K562 (cell line): ENCODE results near the gene MIB2. TPM values are rescaled to one million over a fixed set of nuclear protein-coding genes. Genes with fewer than 3 reads are reported as not detected.

Source experiments
- ATF3 ChIP-seq, 2 experiments: fragments of 450-650 bp in 1 of 2; sonication (generic) in 1 of 2; formaldehyde crosslinking in 1 of 2; IDR thresholded peaks in 1 of 2; conservative IDR thresholded peaks in 1 of 2; 2 replicates each; pipeline versions ENCODE4 v1.6.1 to v1.8.1; 2016 to 2023; ENCODE audit warnings: mild to moderate bottlenecking in 2 of 2, moderate library complexity in 2 of 2, inconsistent platforms in 1 of 2, missing genetic modification reagents in 1 of 2
- CBX3 ChIP-seq, 2 experiments: IDR thresholded peaks; 1 replicate in 1 of 2; 2 replicates in 1 of 2; pipeline ENCODE4 v1.6.1; 2012; ENCODE audit warnings: inconsistent platforms in 2 of 2, low read length in 2 of 2, borderline replicate concordance in 1 of 2, control low read depth in 1 of 2
- CTCF ChIP-seq, 3 experiments: IDR thresholded peaks in 2 of 3; conservative IDR thresholded peaks in 1 of 3; 2 replicates each; pipeline ENCODE4 v1.5.1; 2011 to 2012; ENCODE audit warnings: low read length in 3 of 3, mild to moderate bottlenecking in 3 of 3, control low read depth in 2 of 3, improper control_type of control experiment in 1 of 3, inconsistent platforms in 1 of 3, low read depth in 1 of 3, mixed read lengths in 1 of 3, moderate library complexity in 1 of 3; ENCODE audit not compliant: insufficient read depth in 2 of 3
- EHMT2 ChIP-seq: fragments of 450-650 bp; IDR thresholded peaks from 2 replicates; pipeline ENCODE4 v1.6.1; 2018; ENCODE audit warnings: antibody characterized with exemption
- FOXK2 ChIP-seq, 2 experiments: fragments of 450-650 bp; IDR thresholded peaks in 1 of 2; conservative IDR thresholded peaks in 1 of 2; 2 replicates each; pipeline ENCODE4 v1.6.1; 2016; ENCODE audit warnings: low read depth in 2 of 2, mild to moderate bottlenecking in 1 of 2
- HNRNPLL ChIP-seq: fragments of 200-400 bp; formaldehyde crosslinking; IDR thresholded peaks from 2 replicates; pipeline ENCODE4 v1.6.1; 2017; ENCODE audit warnings: low read length, low read depth, mild to moderate bottlenecking; ENCODE audit not compliant: poor library complexity, severe bottlenecking
- HOMEZ ChIP-seq: fragments of 250-450 bp; sonication (Bioruptor Pico); IDR thresholded peaks from 2 replicates; pipeline ENCODE4 v1.4.0; 2020; ENCODE audit warnings: mild to moderate bottlenecking, moderate library complexity
- IRF1 ChIP-seq: sonication (generic); formaldehyde crosslinking; IDR thresholded peaks from 2 replicates; pipeline ENCODE4 v1.8.0; 2022; ENCODE audit warnings: missing genetic modification reagents, mild to moderate bottlenecking, borderline replicate concordance
- IRF9 ChIP-seq: fragments of 450-650 bp; IDR thresholded peaks from 2 replicates; pipeline ENCODE4 v1.6.1; 2016; ENCODE audit warnings: missing biosample characterization, missing genetic modification characterization
- MCM5 ChIP-seq: fragments of 450-650 bp; IDR thresholded peaks from 2 replicates; pipeline ENCODE4 v1.6.1; 2016; ENCODE audit warnings: low read depth
- POLR2H ChIP-seq: IDR thresholded peaks from 2 replicates; pipeline ENCODE4 v1.6.1; 2016; ENCODE audit warnings: missing genetic modification characterization, low read depth, mild to moderate bottlenecking, control low read depth, missing compliant biosample characterization, moderate library complexity
- SLC30A9 ChIP-seq: fragments of 250-450 bp; sonication (Bioruptor Pico); IDR thresholded peaks from 2 replicates; pipeline ENCODE4 v1.8.0; 2022; ENCODE audit warnings: mild to moderate bottlenecking, moderate library complexity
- ZNF398 ChIP-seq: fragments of 250-450 bp; sonication (Bioruptor Pico); IDR thresholded peaks from 2 replicates; pipeline ENCODE4 v1.8.0; 2021; ENCODE audit warnings: moderate library complexity, mild to moderate bottlenecking, inconsistent platforms
- ZNF583 ChIP-seq: fragments of 250-450 bp; sonication (Bioruptor Pico); IDR thresholded peaks from 2 replicates; pipeline ENCODE4 v1.4.0; 2020
- ZNF740 ChIP-seq, 3 experiments: fragments of 200-800 bp in 1 of 3; sonication (Bioruptor generic) in 1 of 3; sonication (generic) in 1 of 3; formaldehyde crosslinking in 1 of 3; IDR thresholded peaks; 2 replicates each; pipeline versions ENCODE4 v1.6.1 to v1.8.0; 2016 to 2022; ENCODE audit warnings: mild to moderate bottlenecking in 2 of 3, missing compliant biosample characterization in 2 of 3, missing genetic modification characterization in 2 of 3, missing genetic modification reagents in 1 of 3
- polyA plus RNA-seq, 8 experiments: library from polyadenylated mRNA; depleted of rRNA in 4 of 8; stranded (reverse) in 5 of 8; unstranded in 3 of 8; fragments of >200 nt; fragmentation: Nextera tagmentation in 2 of 8; fragmentation: Illumina TruSeq in 1 of 8; extraction: Ambion mirVana in 2 of 8; extraction: Trizol in 1 of 8; gene quantifications; 2 replicates each; pipeline versions ENCODE4 v1.2.1 to v1.2.3, GENCODE V29; 2011 to 2014; ENCODE audit warnings: inconsistent platforms in 1 of 8, missing spikeins in 1 of 8
- total RNA-seq, 7 experiments: library from RNA; depleted of rRNA in 6 of 7; stranded (reverse); fragments of >200 nt in 6 of 7; fragmentation: Illumina TruSeq in 2 of 7; extraction: Trizol in 2 of 7; gene quantifications; 2 replicates each; pipeline versions ENCODE4 v1.2.1 to v1.2.3, GENCODE V29; 2011 to 2021; ENCODE audit warnings: low replicate concordance in 1 of 7

MIB2 gene
- total and polyA plus RNA-seq, 9 of the 15 experiments (the other 6 are each of a cell fraction or from before 2014, with no cell fraction given), result 0.04 to 17.0 (median 4.9) TPM; not detected in 1

- TF ChIP-seq HOMEZ (CRISPR knock-in tag), result no peak
- no peak for TF ChIP-seq POLR2H (tag)
- no peak for TF ChIP-seq IRF1 (CRISPR knock-in tag)
- TF ChIP-seq SLC30A9 (CRISPR knock-in tag), result no peak
- no peak for TF ChIP-seq ZNF583
- TF ChIP-seq EHMT2, result no peak
- no peak for TF ChIP-seq HNRNPLL
- TF ChIP-seq ZNF398 (CRISPR knock-in tag), result no peak
- TF ChIP-seq FOXK2 (conservative IDR thresholded peaks at IDR 0.05 in 1 of 2, IDR thresholded peaks at IDR 0.05 in 1 of 2; ENCODE audit: low read depth in 2 of 2), result peak; percentile 14 to 44; a peak in 2 of 4 replicates
- no peak for TF ChIP-seq ZNF740 (CRISPR knock-in tag; IDR thresholded peaks at IDR 0.05)
- no peak for TF ChIP-seq ZNF740 (tag; IDR thresholded peaks at IDR 0.05)
- no peak; a peak in 1 of 6 replicates for TF ChIP-seq CTCF (IDR thresholded peaks at IDR 0.05 in 2 of 3, conservative IDR thresholded peaks at IDR 0.05 in 1 of 3; ENCODE audit: insufficient read depth in 2 of 3, low read depth in 1 of 3, low read length in 3 of 3)
- TF ChIP-seq ATF3 (IDR thresholded peaks at IDR 0.05), result 0 out of 2 replicates have a peak, but pooled peaks have one; percentile 5
- no peak for TF ChIP-seq ATF3 (CRISPR knock-in tag; conservative IDR thresholded peaks at IDR 0.05)
- no peak for TF ChIP-seq IRF9
- TF ChIP-seq MCM5, result no peak
- peak in 1 of 2 experiments; percentile 38; a peak in 1 of 3 replicates for TF ChIP-seq CBX3 (IDR thresholded peaks at IDR 0.05; ENCODE audit: borderline replicate concordance in 1 of 2, low read length in 2 of 2)
Observed at GRCh38 chr1:1614204-1614953, 921 bp upstream of the MIB2 start (continued).
